Measurements from ENCODE around the gene TUBGCP6. TPM values are rescaled to one million over a fixed set of nuclear protein-coding genes. Genes with fewer than 3 reads are reported as not detected.
A peak's percentile ranks its signal among the peaks of the same experiment; 100 is the strongest.

Gene TUBGCP6
- polyA plus RNA-seq, 3 donors: 3.7 to 72.8 (median 4.3) TPM

GRCh38 chr22:50219800-50220602, 24.8 kb downstream of the TUBGCP6 start:
- Histone ChIP-seq H2AFZ (ENCODE audit: insufficient read depth, low read depth, low read length, poor library complexity, severe bottlenecking) (no peak overlapping the region), H3K4me2 (replicated peaks; ENCODE audit: extremely low read depth, low read length, poor library complexity, severe bottlenecking) (no peak overlapping the region), H3K9ac (ENCODE audit: insufficient read depth, low read length, poor library complexity, severe bottlenecking) (no peak overlapping the region), H3K4me3 (replicated peaks in 1 of 3; ENCODE audit: low read depth in 2 of 3, low read length in 3 of 3) (no peak overlapping the region), H4K20me1 (ENCODE audit: insufficient read depth, low read length) (peaks cover 57% of the 10 kb centered on the region), H3K27ac (ENCODE audit: low read depth in 1 of 2, low read length in 2 of 2) (no peak overlapping the region), H3K36me3 (replicated peaks in 1 of 2; ENCODE audit: control insufficient read depth in 1 of 2, insufficient read depth in 2 of 2, low read length in 2 of 2) (peaks cover 83 to 86% of the 10 kb centered on the region in 2 donors), H3K79me2 (ENCODE audit: insufficient read depth, low read length) (peaks cover 10% of the 10 kb centered on the region), H3K4me1 (ENCODE audit: control insufficient read depth in 1 of 2, insufficient read depth in 2 of 2, low read length in 2 of 2) (peaks cover 0 to 9% of the 10 kb centered on the region in 2 donors), H3K9me3 (replicated peaks in 1 of 2; ENCODE audit: control insufficient read depth in 1 of 2, insufficient read depth in 1 of 2, low read length in 2 of 2) (no peaks in the 10 kb centered on the region), H3K27me3 (ENCODE audit: control insufficient read depth in 2 of 2, insufficient read depth in 2 of 2, low read length in 2 of 2) (no peaks in the 10 kb centered on the region)
- Mint-ChIP-seq H3K9me3 (no peaks in the 10 kb centered on the region), H3K27ac (peak overlapping the region in 1 of 7 donors; percentile 56), H3K27me3 (ENCODE audit: low read depth in 3 of 3) (no peaks in the 10 kb centered on the region), H3K4me1 (peaks cover 6% of the 10 kb centered on the region), H3K36me3 (peaks cover 63 to 91% of the 10 kb centered on the region in 2 donors), H3K4me3 (no peak overlapping the region)
- WGBS (ENCODE audit: insufficient coverage): 80% methylated on average over 15 of the region's 25 CpGs
- no peak for TF ChIP-seq CTCF (IDR thresholded peaks at IDR 0.05)
- intact Hi-C loops (cut with micrococcal nuclease): no loop called here
- DNase-seq: no peak

GRCh38 chr22:50218996-50219727, 25.7 kb downstream of the TUBGCP6 start:
- intact Hi-C loops (cut with micrococcal nuclease): no loop called here
- peaks cover 64 to 94% of the 10 kb centered on the region in 2 donors for H3K36me3 Mint-ChIP-seq
- WGBS (ENCODE audit: insufficient coverage): 60% methylated on average over 40 of the region's 42 CpGs
- Histone ChIP-seq H3K36me3 (replicated peaks in 1 of 2; ENCODE audit: control insufficient read depth in 1 of 2, insufficient read depth in 2 of 2, low read length in 2 of 2) (peaks cover 85 to 90% of the 10 kb centered on the region in 2 donors), H3K79me2 (ENCODE audit: insufficient read depth, low read length) (peaks cover 16% of the 10 kb centered on the region), H3K4me1 (ENCODE audit: control insufficient read depth in 1 of 2, insufficient read depth in 2 of 2, low read length in 2 of 2) (peaks cover 0 to 9% of the 10 kb centered on the region in 2 donors), H3K4me2 (replicated peaks; ENCODE audit: extremely low read depth, low read length, poor library complexity, severe bottlenecking) (no peak overlapping the region), H3K9ac (ENCODE audit: insufficient read depth, low read length, poor library complexity, severe bottlenecking) (no peak overlapping the region), H3K27me3 (ENCODE audit: control insufficient read depth in 2 of 2, insufficient read depth in 2 of 2, low read length in 2 of 2) (no peaks in the 10 kb centered on the region), H4K20me1 (ENCODE audit: insufficient read depth, low read length) (peaks cover 65% of the 10 kb centered on the region), H3K27ac (ENCODE audit: low read depth in 1 of 2, low read length in 2 of 2) (no peak overlapping the region), H3K4me3 (replicated peaks in 1 of 3; ENCODE audit: low read depth in 2 of 3, low read length in 3 of 3) (no peak overlapping the region), H2AFZ (ENCODE audit: insufficient read depth, low read depth, low read length, poor library complexity, severe bottlenecking) (no peak overlapping the region), H3K9me3 (replicated peaks in 1 of 2; ENCODE audit: control insufficient read depth in 1 of 2, insufficient read depth in 1 of 2, low read length in 2 of 2) (no peaks in the 10 kb centered on the region)
- no peak for TF ChIP-seq CTCF (IDR thresholded peaks at IDR 0.05)
- peaks cover 6% of the 10 kb centered on the region for H3K4me1 Mint-ChIP-seq
- H3K27me3 Mint-ChIP-seq (ENCODE audit: low read depth in 3 of 3): no peaks in the 10 kb centered on the region
- peak overlapping the region in 2 of 7 donors; percentile 40 to 41 for H3K27ac Mint-ChIP-seq
- DNase-seq: peak; percentile 50 to 56 (median 51)
- H3K4me3 Mint-ChIP-seq: no peak overlapping the region
- H3K9me3 Mint-ChIP-seq: no peaks in the 10 kb centered on the region

Measured in CD14-positive monocyte (primary cell).